Bronchial epithelial cell (primary cell): ENCODE measurements around the gene GPR152. TPM values are rescaled to one million over a fixed set of nuclear protein-coding genes. Genes with fewer than 3 reads are reported as not detected.
A peak's percentile ranks its signal among the peaks of the same experiment; 100 is the strongest.

Source experiments
- DNase-seq: peaks from one replicate; pipeline ENCODE4 v3.0.0-alpha.2; 2010; ENCODE audit warnings: low read depth
- FAIRE-seq: peaks from 2 replicates; lab custom pipeline; 2011; peaks lifted over from hg19 to GRCh38; lab: Jason Lieb, UNC
- H3K27me3 ChIP-seq: 2 replicates; pipeline ENCODE4 v1.5.1; 2011; ENCODE audit warnings: low read length; ENCODE audit not compliant: control insufficient read depth, insufficient read depth
- H3K36me3 ChIP-seq: 2 replicates; pipeline ENCODE4 v1.5.1; 2011; ENCODE audit warnings: low read length; ENCODE audit not compliant: control insufficient read depth, insufficient read depth
- H3K4me3 ChIP-seq: 2 replicates; pipeline ENCODE4 v1.5.1; 2011; ENCODE audit warnings: mild to moderate bottlenecking, low read depth, low read length, control low read depth
- CTCF ChIP-seq: IDR thresholded peaks from 2 replicates; pipeline ENCODE4 v1.5.1; 2011; ENCODE audit warnings: mild to moderate bottlenecking, moderate library complexity, low read length, control low read depth, inconsistent platforms; ENCODE audit not compliant: insufficient read depth, severe bottlenecking
- total RNA-seq: library from RNA; depleted of rRNA; stranded (reverse); fragments of >200 nt; gene quantifications from 2 replicates; pipeline ENCODE4 v1.2.1, GENCODE V29; 2014

The GPR152 gene
- total RNA-seq, 1 donor from 2014 or later, result not detected

- H3K36me3 ChIP-seq, result no peaks in the 10 kb centered on the region
- no peak for TF ChIP-seq CTCF
- DNase-seq (no peak), FAIRE-seq (no peak)
- H3K4me3 ChIP-seq, result no peak overlapping the region
- H3K27me3 ChIP-seq, result no peaks in the 10 kb centered on the region
Observed at GRCh38 chr11:67423891-67424613, 28.5 kb downstream of the GPR152 start.

- DNase-seq, result no peak
- TF ChIP-seq CTCF, result no peak
- H3K4me3 ChIP-seq, result no peak overlapping the region
- no peak for FAIRE-seq
- no peaks in the 10 kb centered on the region for H3K27me3 ChIP-seq
- no peaks in the 10 kb centered on the region for H3K36me3 ChIP-seq
Observed at GRCh38 chr11:67423466-67423865, 29.1 kb downstream of the GPR152 start.

- FAIRE-seq (peak; percentile 79), DNase-seq (peak; percentile 78)
- no peaks in the 10 kb centered on the region for H3K27me3 ChIP-seq
- no peak for TF ChIP-seq CTCF
- no peak overlapping the region for H3K4me3 ChIP-seq
- H3K36me3 ChIP-seq, result no peaks in the 10 kb centered on the region
Observed at GRCh38 chr11:67422891-67423290, 29.6 kb downstream of the GPR152 start.

GRCh38 chr11:67421430-67422031 lies 31.0 kb downstream of the GPR152 start:
- H3K4me3 ChIP-seq, result no peak overlapping the region
- no peaks in the 10 kb centered on the region for H3K36me3 ChIP-seq
- FAIRE-seq, result no peak
- H3K27me3 ChIP-seq, result no peaks in the 10 kb centered on the region
- no peak for TF ChIP-seq CTCF
- DNase-seq, result no peak

GRCh38 chr11:67420646-67421429 lies 31.7 kb downstream of the GPR152 start:
- no peak for TF ChIP-seq CTCF
- H3K36me3 ChIP-seq, result no peaks in the 10 kb centered on the region
- peak overlapping the region; percentile 40 for H3K4me3 ChIP-seq
- no peaks in the 10 kb centered on the region for H3K27me3 ChIP-seq
- DNase-seq (peak; percentile 72), FAIRE-seq (no peak)
